Activated CD8-positive, alpha-beta memory T cell treated with anti-CD3 and anti-CD28 coated beads for 36 hours (primary cell): ENCODE data around the gene NMT2. TPM values are rescaled to one million over a fixed set of nuclear protein-coding genes. Genes with fewer than 3 reads are reported as not detected.

Experiments used
- CTCF ChIA-PET: fragments of 350-600 bp; sonication (Branson Sonifier 250); formaldehyde crosslinking; loops from one replicate; lab custom pipeline; 2021; ENCODE audit warnings: antibody characterized with exemption; lab: Charles Lee
- POLR2A ChIA-PET: fragments of 350-600 bp; sonication (Branson Sonifier 250); formaldehyde crosslinking; loops from one replicate; lab custom pipeline; 2021; ENCODE audit warnings: antibody characterized with exemption; lab: Charles Lee
- total RNA-seq, 2 experiments: library from RNA; stranded (reverse); gene quantifications; one replicate each; pipeline ENCODE4 v1.2.3, GENCODE V29; 2021

The NMT2 gene
- total RNA-seq, 2 experiments from 2014 or later, result 9.8 to 10.1 TPM

DNA sequence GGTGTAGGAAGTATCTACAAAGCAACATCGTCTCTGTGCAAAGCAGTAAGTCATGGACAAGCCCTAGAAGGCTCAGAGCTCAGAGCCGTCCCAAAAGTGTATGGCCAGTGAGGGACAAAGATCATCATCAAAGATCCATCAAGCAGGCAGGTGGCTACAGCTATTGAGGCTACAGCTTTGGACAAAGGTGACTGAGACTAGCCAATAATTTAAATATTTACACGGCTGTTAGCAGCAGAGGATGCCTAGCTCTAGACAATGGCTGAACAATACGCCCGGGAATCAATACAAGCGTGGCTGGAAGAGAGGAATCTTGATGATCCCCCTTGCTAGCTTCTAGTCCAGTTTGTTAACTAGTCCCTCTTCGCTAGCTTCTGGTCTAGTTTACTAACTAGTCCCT is 17.9 kb downstream of the NMT2 start:
- ChIA-PET CTCF (interaction anchor here (0.6 to 1.1 kb wide), 2 partner anchors 9 to 12 kb away, joined by 3 read pairs; no protein-coding TSS in a partner anchor), POLR2A (interaction anchor here (0.7 kb wide), 1 partner anchor 26 kb away, joined by 3 read pairs; no protein-coding TSS in a partner anchor)

DNA sequence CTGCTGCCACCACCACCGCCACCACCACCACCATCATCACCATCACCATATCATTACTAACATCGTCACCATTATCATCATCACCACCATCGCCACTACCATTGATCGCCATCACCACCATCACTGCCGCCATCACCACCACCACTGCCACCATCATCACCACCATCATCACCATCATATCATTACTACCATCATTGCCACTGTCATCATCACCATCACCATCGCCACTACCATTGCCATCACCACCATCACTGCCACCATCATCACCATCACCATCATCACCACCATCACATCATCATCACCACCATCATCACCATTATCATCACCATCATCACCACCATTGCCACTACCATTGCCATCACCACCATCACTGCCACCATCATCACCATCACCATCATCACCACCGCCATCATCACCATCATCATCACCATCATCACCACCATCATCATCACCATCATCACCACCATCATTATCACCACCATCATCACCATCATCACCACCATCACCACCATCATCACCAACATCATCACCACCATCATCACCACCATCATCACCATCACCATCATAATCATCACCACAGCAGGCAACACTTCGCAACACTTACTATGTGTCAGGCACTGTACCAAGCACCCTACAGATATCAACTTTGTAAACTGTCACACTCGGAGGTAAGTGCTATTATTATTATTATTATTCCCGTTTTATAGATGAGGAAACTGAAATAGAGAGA is 19.3 kb downstream of the NMT2 start:
- ChIA-PET CTCF (no interaction called here), POLR2A (no interaction called here)

DNA sequence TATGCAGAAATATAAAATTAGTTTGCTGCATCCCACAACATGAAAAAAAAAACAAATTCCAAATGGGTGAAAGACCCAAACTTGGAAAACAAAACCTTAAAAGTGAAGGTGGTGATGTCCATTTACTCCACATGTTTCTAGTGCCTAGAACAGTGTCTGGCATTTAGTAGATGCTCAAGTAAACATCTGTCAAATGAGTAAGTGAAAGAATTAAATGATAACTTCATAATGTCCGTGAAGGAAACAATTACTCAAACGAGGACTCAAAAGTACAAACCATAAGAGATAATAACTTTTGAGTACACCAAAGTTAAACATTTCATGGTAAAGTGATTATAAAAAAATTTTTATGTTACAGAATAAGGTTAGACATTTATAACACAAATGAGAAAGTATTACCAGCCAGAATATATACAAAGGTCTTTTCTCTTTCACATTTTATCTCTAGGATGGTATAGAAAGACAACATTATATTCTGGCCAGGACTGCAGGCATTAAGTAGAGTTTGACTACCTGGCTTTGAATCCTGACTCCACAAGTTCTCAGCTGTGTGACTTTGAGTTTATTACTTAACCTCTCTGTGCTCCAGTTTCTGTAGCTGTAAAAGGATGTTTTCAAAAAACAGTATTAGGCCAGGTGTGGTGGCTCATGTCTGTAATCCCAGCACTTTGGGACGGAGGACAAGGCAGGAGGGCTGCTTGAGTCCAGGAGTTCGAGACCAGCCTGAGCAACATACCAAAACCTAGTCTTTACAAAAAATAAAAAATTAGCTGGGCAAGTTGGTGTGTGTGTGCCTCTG is 20.7 kb downstream of the NMT2 start:
- CTCF ChIA-PET, result no interaction called here

DNA sequence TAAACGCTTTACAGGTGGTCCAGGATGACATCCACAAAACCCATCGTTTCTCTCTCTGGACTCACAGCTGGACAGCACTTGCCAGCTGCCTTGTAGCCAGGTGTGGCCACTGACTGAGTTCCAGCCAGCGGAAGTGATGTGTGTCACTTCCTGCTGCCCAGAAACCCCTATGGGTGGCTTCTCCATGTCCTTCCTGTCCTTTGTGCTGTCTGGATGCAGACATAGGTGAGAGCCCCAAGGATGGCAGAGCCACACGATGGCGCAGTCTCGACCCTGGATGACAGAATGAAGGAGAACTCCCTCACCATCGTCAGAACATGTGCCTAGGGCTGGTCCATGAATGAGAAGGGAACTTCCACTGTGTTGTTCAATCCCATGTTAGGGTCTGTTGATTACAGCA is 22.1 kb downstream of the NMT2 start:
- POLR2A ChIA-PET, result no interaction called here

More for the DNA sequence above, 20.7 kb downstream of the NMT2 start:
- POLR2A ChIA-PET, result no interaction called here

DNA sequence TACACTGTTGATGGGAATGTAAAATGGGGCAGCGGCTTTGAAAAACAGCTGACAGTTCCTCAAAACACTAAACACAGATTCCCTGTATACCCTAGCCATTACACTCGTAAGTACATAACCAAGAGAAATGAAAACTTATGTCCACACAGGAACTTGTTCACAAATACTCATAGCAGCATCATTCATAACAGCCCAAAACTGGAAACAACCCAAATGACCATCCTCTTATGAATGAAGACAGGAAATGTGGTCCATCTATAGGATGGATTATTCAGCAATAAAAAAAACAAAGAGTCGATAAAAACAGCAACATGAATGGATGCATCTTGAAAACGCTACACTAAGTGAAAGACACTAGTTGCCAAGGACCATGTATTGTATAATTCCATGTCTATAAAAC is 23.7 kb downstream of the NMT2 start:
- ChIA-PET POLR2A (no interaction called here), CTCF (interaction anchor here (0.6 kb wide), 1 partner anchor 52 kb away, joined by 3 read pairs; no protein-coding TSS in a partner anchor)

More for the DNA sequence above, 22.1 kb downstream of the NMT2 start:
- CTCF ChIA-PET, result no interaction called here

DNA sequence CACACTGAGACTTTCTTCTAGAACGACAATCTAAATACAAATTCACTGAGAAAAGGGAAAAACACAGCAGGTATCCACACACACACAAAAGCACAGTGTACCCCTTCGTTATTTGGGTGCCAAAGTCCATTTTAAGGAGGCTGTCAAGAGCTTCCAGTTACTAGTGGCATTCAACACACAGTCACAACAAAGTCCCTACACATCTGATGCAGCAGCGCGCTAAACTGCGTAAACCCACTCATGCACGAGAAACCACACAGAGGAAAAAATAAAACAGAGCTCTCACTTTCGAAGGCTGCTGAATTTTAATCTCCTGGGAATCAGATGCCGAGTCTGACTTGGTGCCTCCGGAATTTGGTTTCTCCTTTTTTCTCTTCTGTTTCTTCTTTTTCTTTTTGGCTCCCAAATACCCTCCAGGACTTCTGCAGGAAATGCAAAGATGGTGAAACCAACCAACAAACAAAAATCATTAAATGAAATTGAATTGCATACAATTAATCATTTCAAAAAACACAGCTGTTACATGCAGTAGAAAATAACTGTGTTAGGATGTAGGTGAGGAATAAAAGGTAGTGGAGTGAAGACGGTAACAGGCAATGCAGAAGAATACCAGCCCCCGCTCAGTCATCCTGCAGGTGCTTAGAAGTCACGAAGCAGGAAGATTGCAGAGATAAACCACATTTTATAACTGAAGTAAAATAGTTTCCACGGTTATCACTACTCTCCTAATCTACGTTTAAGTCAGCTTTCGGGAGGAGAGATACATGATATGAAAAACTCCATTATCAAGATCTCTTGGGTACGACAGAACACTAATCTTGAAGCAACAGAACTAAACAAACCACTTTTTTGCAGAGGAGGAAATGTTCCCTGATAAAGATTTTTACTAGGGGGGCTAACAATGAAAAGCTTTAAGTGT is 27.1 kb downstream of the NMT2 start:
- CTCF ChIA-PET, result interaction anchor here (0.8 to 1.2 kb wide), 2 partner anchors 9 to 10 kb away, joined by 3 read pairs; no protein-coding TSS in a partner anchor
- POLR2A ChIA-PET, result no interaction called here

DNA sequence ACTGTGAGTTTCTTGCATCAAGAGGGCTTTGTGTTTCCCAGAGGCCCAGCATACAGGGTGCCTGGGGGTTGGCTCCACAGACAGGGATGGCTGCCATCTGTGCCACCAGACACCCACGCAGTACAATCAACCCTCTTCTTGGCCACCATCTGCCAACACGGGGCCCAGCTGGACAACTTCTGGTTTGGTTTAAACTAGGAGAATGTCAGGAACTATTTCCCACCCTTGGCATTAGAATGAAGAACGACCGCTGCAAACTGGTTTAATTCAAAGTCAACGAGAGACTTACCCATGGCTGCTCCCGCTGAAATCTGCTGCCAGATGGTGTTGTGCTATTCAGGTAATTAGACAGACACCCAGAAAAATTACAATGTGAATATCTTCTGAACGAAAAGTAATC is 27.8 kb downstream of the NMT2 start:
- ChIA-PET CTCF (interaction anchor here (0.8 kb wide), 1 partner anchor 9 kb away, joined by 3 read pairs; no protein-coding TSS in a partner anchor), POLR2A (no interaction called here)

DNA sequence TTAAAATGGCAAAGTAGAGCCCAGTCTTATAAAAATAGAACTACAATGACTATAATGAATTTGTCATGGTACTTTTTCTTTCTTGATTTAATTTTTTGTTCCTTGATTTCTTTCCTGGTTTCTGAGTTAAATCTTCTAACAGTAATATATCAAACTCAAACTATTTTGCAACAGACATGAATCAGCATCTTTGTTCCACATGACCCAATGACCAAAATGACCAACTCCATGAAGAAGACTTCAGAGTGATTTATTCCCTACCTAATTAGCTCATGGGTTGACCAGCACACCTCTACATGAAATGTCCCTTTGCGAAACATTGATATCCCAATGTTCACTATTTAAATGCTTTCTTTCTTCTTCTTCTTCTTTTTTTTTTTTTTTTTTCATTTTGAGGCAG is 30.9 kb downstream of the NMT2 start:
- POLR2A ChIA-PET, result no interaction called here
- CTCF ChIA-PET, result no interaction called here

DNA sequence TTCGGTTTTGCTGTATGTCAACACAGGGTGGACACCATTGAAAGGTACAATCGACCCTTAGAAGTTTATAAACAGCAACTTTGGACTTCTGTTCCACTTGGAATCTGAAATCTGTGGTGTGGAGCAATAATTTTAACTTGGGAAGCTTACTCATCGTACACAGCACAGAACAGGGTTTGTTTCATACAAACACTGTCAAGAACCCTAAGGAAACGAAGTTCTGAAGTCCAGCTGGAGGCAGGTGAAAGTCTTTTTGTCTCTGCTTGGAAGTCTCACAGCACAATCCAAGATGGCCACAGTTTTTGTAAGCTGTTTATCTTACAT is 31.5 kb downstream of the NMT2 start:
- CTCF ChIA-PET, result no interaction called here
- POLR2A ChIA-PET, result no interaction called here

DNA sequence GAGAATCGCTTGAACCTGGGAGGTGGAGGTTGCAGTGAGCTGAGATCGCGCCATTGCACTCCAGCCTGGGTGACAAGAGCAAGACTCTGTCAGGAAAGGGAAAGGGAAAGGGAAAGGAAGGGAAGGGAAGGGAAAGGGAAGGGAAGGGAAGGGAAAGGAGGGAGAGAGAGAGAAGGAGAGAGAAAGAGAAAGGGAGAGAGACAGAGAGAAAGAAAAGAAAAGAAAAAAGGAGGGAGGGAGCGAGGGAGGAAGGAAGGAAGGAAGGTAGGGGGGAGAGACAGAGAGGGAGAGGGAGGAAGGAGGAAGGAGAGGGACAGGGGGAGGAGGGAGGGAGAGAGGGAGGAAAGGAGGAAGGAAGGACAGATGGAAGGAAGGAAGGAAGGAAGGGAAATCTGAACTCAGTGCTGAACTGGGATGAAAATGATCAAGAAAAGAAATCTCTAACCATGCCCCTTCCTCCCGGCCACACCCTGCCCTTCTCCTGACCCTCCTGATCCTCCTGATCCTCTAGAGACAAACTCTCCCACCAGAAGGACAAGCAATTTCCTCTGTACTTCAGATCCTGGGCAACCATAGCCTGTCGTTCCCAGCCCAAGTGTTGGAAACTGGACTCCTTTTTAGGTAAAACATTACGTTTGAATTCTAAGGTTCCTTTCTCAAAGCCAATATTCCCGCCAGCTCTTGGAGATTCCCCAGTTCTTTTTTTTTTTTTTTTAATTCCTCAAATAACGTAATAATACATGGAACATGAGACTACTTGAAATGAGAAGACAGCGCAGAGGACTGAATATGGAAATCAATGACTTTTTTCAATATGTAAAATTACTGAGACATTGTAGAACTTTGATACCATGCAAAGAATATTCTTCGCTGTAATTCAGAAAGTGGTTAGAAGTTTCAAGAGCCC is 32.1 kb downstream of the NMT2 start:
- ChIA-PET POLR2A (no interaction called here), CTCF (no interaction called here)

DNA sequence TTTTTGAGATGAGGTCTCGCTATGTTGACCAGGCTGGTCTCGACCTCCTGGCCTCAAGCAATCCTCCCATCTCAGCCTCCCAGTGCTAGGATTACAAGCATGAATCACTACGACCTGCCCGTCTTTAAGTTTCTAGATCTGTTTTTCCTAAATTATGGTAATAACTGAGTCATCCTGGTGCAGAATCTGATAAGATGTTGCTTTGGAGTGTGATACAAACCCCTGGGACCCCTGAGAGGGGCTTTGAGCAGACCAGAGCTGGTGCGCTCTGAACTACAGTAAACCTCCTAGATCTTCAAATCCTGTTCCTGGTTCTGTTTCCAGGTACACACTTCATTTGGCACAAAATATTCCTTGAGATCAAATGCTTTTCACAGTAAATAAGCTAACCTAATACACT is 37.2 kb downstream of the NMT2 start:
- ChIA-PET POLR2A (no interaction called here), CTCF (interaction anchor here (1.1 kb wide), 1 partner anchor 10 kb away, joined by 3 read pairs; no protein-coding TSS in a partner anchor)

DNA sequence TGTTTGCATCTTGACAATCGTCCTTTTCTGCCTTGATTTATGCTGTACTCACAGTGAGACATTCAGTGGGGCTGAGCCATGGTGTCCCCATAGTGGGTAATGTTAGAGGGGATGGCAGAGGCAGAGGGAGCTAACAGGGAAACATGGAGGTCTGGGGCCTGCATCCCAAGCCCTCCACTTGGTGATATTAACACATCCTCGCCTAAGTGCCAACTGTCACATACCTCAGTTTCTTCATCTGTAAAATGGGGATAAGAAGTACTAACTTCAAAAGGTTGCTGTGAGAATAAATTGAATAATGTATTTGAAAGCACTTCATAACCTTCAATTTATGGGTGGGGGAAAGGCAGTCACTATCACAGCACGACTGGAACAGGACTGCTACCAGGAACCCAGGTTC is 43.6 kb downstream of the NMT2 start:
- ChIA-PET POLR2A (interaction anchor here (0.6 kb wide), 1 partner anchor 26 kb away, joined by 3 read pairs; no protein-coding TSS in a partner anchor), CTCF (interaction anchor here (1.2 kb wide), 1 partner anchor 19 kb away, joined by 4 read pairs; no protein-coding TSS in a partner anchor)

DNA sequence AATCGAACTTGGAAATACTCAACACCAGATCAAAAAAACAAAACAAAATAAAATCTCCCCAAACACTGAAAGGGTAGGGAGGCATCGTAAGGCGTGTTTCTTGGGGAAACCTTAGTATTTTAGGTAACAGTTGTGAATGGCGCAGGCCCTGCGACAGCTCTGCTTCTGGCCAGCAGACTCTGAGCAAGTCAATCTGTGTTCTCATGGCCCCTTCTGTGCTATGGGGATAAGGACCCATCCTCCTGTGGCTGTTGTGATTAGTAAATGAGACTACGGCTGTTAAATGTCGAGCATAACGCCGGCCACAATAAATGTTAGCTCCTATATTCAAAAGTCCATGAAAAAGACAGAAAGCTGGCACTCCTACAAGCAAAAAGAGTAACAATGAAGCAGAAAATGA is 44.3 kb downstream of the NMT2 start:
- ChIA-PET CTCF (interaction anchor here (0.8 to 2.1 kb wide), 4 partner anchors 19 to 87 kb away, joined by 4 to 9 read pairs (median 4); no protein-coding TSS in a partner anchor), POLR2A (interaction anchor here (0.6 to 1.2 kb wide), 2 partner anchors 26 to 27 kb away, joined by 3 to 4 read pairs; no protein-coding TSS in a partner anchor)

DNA sequence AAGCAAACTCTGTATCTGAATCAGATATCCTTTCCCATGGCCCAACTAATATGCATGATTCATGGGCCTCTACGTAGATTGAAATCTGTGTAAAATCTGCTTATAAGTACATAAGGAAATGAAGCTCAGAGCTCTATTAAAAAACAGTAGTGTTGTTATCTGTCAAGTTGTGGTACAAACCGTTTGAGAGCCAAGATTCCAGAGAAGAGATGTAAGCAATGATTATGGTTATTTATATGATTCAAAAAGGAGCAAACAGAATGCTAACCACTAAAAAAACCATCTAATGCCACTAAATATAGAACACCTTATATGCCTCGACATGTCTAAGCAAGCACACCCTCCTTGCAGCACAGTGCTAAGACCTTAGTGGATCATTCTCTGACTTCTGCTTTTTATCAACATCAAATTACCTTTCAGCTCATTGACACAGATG is 44.7 kb downstream of the NMT2 start:
- POLR2A ChIA-PET, result interaction anchor here (0.6 to 1.2 kb wide), 3 partner anchors 26 to 702 kb away, joined by 4 to 13 read pairs (median 5); no protein-coding TSS in a partner anchor
- CTCF ChIA-PET, result interaction anchor here (0.7 to 2.1 kb wide), 7 partner anchors 15 to 532 kb away, joined by 4 to 9 read pairs (median 6); no protein-coding TSS in a partner anchor

DNA sequence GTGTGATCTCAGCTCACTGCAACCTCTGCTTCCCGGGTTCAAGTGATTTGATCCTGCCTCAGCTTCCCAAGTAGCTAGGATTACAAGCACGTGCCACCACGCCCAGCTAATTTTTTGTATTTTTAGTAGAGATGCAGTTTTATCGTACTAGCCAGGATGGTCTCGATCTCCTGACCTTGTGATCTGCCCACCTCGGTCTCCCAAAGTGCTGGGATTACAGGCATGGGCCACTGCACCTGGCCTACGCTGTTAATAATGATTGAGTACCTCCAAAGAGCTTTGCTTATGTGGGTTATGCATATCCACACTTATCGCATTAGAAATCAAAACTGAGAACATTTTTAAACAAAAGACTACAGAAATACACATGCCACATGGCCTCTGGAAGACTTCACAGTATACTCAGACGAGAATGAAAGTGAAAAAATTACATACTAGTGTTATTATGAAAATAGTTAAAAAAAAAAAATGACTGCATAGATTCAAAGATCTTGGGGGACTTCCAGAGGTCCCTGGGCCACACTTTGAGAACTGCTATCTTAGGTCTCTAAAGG is 45.9 kb downstream of the NMT2 start:
- ChIA-PET CTCF (interaction anchor here (0.7 to 2.1 kb wide), 2 partner anchors 9 to 44 kb away, joined by 3 to 9 read pairs; no protein-coding TSS in a partner anchor), POLR2A (interaction anchor here (1.5 kb wide), 1 partner anchor 45 kb away, joined by 8 read pairs; no protein-coding TSS in a partner anchor)

DNA sequence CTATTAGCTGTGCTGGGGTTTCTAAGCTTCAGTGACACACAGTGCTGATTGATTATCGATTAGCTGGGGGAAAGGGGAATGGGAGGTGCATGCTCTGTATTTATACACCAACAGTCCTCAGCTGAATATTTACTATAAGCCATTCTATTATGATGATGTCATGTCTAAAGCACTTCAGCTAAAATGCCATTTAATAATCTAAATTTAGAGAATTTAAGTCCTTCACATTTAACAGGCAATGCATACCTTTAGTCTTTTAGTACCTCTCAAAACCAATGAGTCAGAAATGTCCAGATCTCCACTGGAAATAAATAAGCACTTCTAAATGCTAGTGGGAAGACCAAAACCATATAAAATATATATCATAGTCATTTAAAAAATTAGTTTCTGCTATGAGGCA is 46.8 kb downstream of the NMT2 start:
- POLR2A ChIA-PET, result interaction anchor here (1.5 kb wide), 1 partner anchor 46 kb away, joined by 8 read pairs; no protein-coding TSS in a partner anchor
- CTCF ChIA-PET, result interaction anchor here (0.7 to 0.9 kb wide), 2 partner anchors 8 to 46 kb away, joined by 3 read pairs; no protein-coding TSS in a partner anchor

DNA sequence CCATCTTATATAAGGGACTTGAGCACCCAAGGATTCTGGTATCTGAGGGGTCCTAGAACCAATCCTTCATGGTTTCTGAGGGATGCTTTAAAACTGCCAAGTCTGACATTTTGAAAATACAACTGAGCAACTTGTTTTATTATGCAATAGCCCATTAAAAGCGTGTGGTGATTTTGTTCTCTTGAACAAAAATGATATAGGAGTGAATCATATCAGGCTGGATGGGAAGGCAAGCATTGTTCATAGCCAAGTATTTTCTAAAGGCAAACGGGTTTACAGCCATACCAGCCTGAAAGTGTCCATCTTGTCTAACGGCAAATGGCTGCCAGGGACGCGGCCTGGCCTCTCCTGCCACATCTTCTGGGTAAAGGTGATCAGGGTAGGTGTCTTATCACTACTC is 48.0 kb downstream of the NMT2 start:
- ChIA-PET CTCF (interaction anchor here (0.5 kb wide), 1 partner anchor 26 kb away, joined by 3 read pairs; no protein-coding TSS in a partner anchor), POLR2A (no interaction called here)
